ENCODE measurements around the gene CLCA1.

GRCh38 chr1:86515597-86515996 lies 46.9 kb downstream of the CLCA1 start:
- TF ChIP-seq CTCF (conservative IDR thresholded peaks at IDR 0.05; ENCODE audit: low read depth in 2 of 2), result peak; percentile 67 to 80
- no peak for TF ChIP-seq POLR2AphosphoS5 (IDR thresholded peaks at IDR 0.05; ENCODE audit: low read depth)
